HT1080 (cell line): ENCODE data around the gene MGA. TPM values are rescaled to one million over a fixed set of nuclear protein-coding genes. Genes with fewer than 3 reads are reported as not detected.

Source experiments
- DNase-seq: peaks from one replicate; pipeline ENCODE4 v3.0.0-alpha.2; 2015; ENCODE audit warnings: low read depth
- total RNA-seq: library from RNA; depleted of rRNA; stranded (reverse); fragments of >200 nt; shearing (Covaris generic); gene quantifications from 2 replicates; pipeline ENCODE4 v1.2.3, GENCODE V29; 2014

MGA gene
- total RNA-seq, 1 experiment from 2014 or later: 18.5 TPM

- DNase-seq: no peak
Measured at GRCh38 chr15:41656188-41656587, 4.0 kb upstream of the MGA start.

- DNase-seq: no peak
Measured at GRCh38 chr15:41658689-41659088, 1.5 kb upstream of the MGA start.

GRCh38 chr15:41659190-41659589 is 1.0 kb upstream of the MGA start:
- no peak for DNase-seq

DNA sequence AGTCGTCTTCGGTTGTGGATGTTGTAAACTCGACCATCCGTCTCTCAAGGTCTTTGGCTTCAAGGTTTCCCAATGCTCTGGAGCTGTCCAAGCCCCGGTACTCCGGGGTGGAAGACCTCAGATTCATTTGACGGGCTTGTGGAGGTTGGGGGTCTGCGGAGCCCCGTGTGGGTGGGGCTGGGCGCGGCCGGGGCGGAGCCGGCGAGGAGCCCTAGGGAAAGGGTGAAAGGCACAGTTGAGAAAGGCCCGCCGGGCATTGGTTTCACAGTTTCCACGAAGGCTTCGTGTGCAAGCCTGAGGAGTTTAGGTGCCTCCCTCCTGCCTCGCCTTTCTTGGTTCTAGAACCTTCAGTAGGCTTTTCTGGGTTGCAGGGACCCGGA is 360 bp upstream of the MGA start:
- DNase-seq: no peak

DNA sequence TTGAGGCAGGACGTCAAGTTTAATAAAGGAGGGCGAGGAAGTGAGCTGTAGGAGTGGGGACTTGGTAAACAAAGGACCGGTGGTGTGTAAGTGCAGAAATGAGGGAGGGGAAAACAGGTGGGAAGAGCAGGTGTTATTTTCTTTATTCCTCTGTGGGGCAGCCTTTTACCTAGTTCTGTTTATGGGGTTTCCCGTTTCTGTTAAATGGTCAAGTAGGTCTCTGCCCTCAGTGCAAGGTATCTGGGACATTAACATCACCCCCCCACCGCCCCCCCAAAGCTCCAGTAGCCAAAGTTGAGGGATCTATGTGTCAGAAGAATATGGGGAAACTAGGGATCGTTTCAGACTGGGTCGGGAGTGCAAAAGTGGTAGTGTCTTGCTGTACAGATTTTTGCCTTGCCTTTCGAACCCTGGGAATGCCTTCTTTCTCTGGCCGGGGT is 893 bp downstream of the MGA start:
- DNase-seq: no peak

GRCh38 chr15:41661518-41662225 is 1.5 kb downstream of the MGA start:
- peak; percentile 61 for DNase-seq

DNA sequence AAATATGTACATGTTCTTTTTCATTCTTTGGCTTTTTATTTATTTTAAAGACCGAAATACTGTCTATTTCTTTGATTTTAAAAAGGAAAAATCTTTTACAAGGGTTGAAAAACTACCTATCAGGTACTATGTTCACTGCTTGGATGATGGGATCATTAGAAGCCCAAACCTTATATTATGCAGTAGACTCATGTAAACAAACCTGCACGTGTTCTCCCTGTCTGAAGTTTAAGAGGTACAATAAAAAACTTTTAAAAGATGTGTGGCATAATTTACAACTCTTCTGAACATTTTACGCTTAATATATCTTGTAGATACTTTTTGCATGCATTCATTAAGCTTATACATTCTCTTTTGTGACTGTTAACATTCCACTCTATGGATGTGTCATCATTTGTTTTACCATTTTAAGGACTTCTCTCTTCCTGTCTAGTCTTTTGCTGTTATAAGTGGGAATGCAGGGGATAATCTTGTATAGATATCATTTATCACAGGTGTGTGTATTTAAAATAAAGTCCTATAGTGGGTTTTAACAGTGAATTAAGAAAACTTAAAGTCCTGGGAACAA is 6.2 kb downstream of the MGA start:
- DNase-seq: peak; percentile 49

DNA sequence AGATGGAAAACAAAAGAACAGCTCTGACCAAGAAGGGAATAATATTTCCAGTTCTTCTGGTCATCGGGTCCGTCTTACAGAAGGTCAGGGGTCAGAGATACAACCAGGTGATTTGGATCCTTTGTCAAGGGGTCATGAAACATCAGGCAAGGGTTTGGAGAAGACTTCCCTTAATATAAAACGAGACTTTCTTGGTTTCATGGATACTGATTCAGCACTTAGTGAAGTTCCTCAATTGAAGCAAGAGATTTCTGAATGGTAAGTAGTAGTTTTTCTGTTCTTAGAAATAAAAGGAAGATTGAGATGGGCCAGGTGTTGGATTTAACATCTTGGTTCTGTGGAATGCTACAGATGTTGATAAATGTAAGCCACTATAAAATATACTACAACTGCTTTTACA is 9.5 kb downstream of the MGA start:
- DNase-seq: no peak

- DNase-seq: no peak
Measured at GRCh38 chr15:41671656-41672648, 11.7 kb downstream of the MGA start.

DNA sequence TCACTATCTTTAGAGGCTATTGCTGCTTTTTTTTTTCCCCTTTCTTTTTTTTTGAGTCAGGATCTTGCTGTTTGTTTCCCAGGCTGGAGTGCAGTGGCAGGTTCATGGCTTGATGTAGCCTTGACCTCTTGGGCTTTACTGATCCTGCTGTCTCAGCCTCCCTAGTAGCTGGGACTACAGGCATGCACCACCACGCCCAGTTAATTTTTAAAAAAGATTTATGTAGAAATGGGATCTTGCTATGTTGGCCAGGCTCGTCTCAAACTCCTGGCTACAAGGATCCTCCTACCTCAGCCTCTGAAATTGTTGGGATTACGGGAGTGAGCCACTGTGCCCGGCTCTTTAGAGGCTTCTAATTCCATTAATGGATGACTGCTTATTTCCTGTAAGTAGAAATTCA is 15.1 kb downstream of the MGA start:
- no peak for DNase-seq

DNA sequence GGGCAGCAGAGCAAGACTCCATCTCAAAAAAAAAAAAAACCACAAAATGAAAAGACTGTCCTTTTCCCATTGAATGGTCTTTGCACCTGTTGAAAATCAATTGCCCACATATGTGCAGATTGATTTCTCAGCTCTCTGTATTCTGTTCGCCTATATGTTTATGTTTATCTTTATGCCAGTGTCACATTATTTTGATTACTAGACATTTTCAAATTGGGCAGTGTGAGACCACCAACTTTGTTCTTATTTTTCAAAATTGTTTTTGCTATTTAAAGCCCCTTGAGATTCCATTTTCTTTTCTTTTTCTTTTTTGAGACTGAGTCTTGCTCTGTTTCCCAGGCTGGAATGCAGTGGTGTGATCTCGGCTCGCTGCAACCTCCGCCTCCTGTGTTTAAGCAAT is 18.5 kb downstream of the MGA start:
- no peak for DNase-seq

DNA sequence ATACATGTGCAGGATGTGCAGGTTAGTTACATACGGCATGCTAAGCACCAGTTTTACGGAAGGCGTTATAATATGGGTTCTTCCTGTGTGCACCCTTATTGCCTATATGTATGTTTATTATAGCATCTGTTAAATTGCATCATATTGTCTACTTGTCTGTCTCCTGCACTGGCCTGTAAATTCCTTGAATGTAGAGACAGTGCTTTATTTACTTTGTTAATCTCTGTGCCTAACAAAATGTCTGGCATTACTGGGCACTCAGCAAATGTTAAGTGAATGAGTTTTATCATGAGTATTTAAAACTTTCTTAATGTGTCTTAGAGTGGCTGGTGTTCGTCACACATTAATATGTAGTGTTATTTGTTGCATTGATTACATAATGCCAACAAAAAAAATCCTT is 23.8 kb downstream of the MGA start:
- DNase-seq: no peak

DNA sequence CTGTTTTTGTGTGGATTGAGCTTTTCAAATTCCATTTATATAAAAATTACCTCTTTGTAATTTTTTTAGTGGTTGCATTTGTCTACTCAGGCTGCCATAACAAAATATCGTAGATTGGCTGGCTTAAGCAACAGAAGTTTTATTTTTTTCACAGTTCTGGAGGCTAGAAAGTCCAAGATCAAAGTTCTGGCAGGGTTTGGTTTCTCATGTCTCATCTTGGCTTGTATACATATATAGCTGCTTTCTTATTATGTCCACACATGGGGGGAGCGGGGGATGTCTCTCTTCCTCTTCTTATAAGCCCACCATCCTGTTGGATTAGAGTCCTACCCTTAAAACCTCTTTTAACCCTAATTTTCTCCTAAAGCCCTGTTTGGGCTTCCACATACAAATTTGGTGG is 28.5 kb downstream of the MGA start:
- no peak for DNase-seq

DNA sequence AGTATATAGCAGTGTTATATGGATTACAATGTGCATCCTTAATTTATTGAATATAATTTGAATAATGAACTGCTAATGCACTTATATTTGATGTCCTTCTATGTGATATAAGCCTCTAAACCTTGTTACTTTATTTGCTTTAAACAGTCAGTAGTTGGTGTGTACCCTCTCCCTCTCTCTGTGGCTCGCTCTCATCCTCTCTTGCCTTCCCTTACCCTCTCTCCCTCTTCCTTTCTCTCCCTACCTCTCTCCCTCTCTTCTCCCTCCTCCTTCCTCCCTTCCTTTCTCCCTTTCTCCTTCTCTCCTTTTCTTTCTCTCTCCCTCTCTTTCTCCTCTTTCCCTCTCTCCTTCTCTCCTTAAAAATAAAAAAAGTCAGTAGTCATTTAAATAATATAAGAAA is 28.9 kb downstream of the MGA start:
- DNase-seq: no peak

DNA sequence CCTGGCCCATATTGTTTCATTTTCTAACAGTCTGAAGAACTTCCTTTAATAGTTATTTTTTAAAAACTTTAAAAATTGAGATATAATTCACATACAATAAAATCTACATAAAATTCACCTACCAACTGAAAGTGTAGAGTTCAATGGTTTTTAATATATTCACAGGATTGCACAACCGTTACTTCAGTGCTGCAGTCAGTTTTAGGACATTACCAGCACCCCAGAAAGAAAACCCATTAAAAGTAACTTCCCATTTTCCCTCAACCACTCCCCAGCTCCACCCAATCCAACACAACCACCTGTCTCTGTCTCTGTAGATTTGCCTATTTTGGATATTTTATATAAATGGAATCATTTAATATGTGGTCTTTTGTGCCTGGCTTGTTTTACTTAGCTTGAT is 29.6 kb downstream of the MGA start:
- DNase-seq: no peak

DNA sequence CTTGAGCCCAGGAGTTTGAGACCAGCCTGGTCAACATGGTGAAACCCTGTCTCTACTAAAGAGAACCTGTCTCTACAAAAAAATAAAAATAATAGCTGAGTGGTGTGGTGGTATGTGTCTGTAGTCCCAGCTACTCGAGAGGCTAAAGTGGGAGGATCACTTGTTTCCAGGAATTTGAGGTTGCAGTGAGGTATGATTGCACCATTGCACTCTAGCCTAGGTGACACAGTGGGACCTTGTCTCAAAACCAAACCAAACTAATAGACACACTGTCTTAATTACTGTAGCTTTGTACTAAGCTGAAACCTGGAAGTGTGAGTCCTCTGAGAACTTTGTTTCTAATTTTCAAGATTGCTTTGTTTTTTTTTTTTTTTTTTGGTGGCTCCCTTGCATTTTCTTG is 30.4 kb downstream of the MGA start:
- no peak for DNase-seq

- DNase-seq: no peak
Measured at GRCh38 chr15:41691471-41691870, 31.3 kb downstream of the MGA start.

- no peak for DNase-seq
Measured at GRCh38 chr15:41692049-41692448, 31.8 kb downstream of the MGA start.

GRCh38 chr15:41693757-41694156 is 33.6 kb downstream of the MGA start:
- DNase-seq: no peak

DNA sequence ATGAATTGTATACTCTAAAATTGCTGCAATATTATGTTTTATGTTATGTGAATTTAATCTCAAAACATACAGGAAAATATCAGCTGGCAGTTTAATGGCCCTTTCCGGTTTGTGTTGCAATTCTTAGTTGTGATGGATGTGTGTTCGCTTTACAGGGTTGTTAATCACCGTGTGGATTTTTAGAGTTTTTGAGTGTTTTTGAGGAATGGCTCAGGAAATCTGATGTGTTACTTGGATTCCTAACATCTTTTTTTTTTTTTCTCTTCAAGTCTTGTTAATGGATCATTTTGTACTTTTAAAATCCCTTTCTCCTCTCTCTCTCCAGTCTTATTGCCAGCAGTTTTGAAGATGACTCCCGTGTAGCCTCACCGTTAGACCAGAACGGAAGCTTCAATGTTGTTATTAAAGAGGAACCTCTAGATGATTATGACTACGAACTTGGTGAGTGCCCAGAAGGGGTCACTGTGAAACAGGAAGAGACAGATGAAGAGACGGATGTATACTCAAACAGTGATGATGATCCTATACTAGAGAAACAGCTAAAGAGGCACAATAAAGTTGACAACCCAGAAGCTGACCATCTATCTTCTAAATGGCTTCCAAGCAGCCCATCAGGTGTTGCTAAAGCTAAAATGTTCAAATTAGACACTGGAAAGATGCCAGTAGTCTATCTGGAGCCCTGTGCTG is 35.7 kb downstream of the MGA start:
- DNase-seq: peak; percentile 59

- DNase-seq: peak; percentile 71
Measured at GRCh38 chr15:41698779-41699178, 38.6 kb downstream of the MGA start.

DNA sequence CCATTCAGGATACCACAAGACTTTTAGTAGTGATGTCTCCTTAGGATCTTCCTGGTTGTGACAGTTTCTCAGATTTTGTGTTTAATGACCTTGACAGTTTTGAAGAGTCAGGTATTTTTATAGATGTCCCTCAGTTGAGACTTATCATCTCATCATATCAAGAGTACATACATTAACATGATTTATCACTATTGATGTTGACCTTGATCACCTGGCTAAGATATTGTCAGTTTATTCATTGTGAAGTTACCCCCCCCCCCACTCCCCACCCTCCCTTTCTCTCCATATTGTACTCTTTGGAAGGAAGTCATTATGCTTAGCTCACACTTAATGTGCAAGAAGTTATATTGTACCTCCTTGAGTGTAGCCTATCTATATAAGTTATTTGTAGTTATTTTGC is 42.9 kb downstream of the MGA start:
- DNase-seq: no peak
